IMR-90 (cell line): ENCODE measurements around the gene MFN1. TPM values are rescaled to one million over a fixed set of nuclear protein-coding genes. Genes with fewer than 3 reads are reported as not detected.

Experiments
- ATAC-seq: fragments of 200-7000 bp; cut with Tn5 transposase; 2 replicates; pipeline ENCODE4 v1.9.1; 2020; ENCODE audit warnings: low read depth, mild to moderate bottlenecking, moderate library complexity
- BruUV-seq: library from RNA; stranded (reverse); fragments of 400-500 nt; replicated peaks from 2 replicates; lab custom pipeline; 2021; lab: Mats Ljungman, UMichigan
- CTCF ChIA-PET: fragments of 300-600 bp; formaldehyde crosslinking; extraction: SDS; loops from one replicate; lab custom pipeline; 2021; ENCODE audit warnings: antibody characterized with exemption; lab: Yijun Ruan, JAX
- POLR2A ChIA-PET: fragments of 300-600 bp; sonication (Branson Sonifier 250); formaldehyde crosslinking; loops from one replicate; lab custom pipeline; 2022; ENCODE audit warnings: antibody characterized with exemption; ENCODE audit not compliant: unreplicated experiment; lab: Charles Lee
- DNase-seq: peaks from one replicate; pipeline ENCODE4 v3.0.0; 2013
- H2AFZ ChIP-seq: replicated peaks from 2 replicates; pipeline ENCODE3; 2013; ENCODE audit warnings: low read length, mild to moderate bottlenecking; ENCODE audit not compliant: poor library complexity
- H2AK5ac ChIP-seq: 2 replicates; pipeline ENCODE4 v1.6.1; 2013; ENCODE audit warnings: low read depth, low read length, inconsistent platforms
- H2AK9ac ChIP-seq: replicated peaks from 2 replicates; pipeline ENCODE3; 2013; ENCODE audit warnings: mild to moderate bottlenecking, low read depth, low read length, moderate library complexity; ENCODE audit not compliant: poor library complexity
- H2BK120ac ChIP-seq: 2 replicates; pipeline ENCODE4 v1.6.1; 2013; ENCODE audit warnings: low read depth, low read length, inconsistent platforms
- H2BK15ac ChIP-seq: 3 replicates; pipeline ENCODE4 v1.6.1; 2013; ENCODE audit warnings: low read depth, low read length, inconsistent platforms
- H2BK20ac ChIP-seq: 2 replicates; pipeline ENCODE4 v1.6.1; 2013; ENCODE audit warnings: low read depth, mild to moderate bottlenecking, inconsistent platforms, low read length, moderate library complexity
- H2BK5ac ChIP-seq: 2 replicates; pipeline ENCODE4 v1.6.1; 2013; ENCODE audit warnings: mild to moderate bottlenecking, low read depth, low read length, inconsistent platforms; ENCODE audit not compliant: poor library complexity, severe bottlenecking
- H3K14ac ChIP-seq: replicated peaks from 2 replicates; pipeline ENCODE4 v1.6.1; 2013; ENCODE audit warnings: low read depth, low read length, inconsistent platforms
- H3K18ac ChIP-seq: 2 replicates; pipeline ENCODE4 v1.6.1; 2013; ENCODE audit warnings: low read depth, low read length, control low read depth
- H3K23ac ChIP-seq: 2 replicates; pipeline ENCODE4 v1.6.1; 2013; ENCODE audit warnings: low read depth, low read length, inconsistent platforms
- H3K27ac ChIP-seq: 2 replicates; pipeline ENCODE4 v1.5.1; 2013; ENCODE audit warnings: mild to moderate bottlenecking, control low read depth, low read length; ENCODE audit not compliant: insufficient read depth
- H3K27me3 ChIP-seq: 2 replicates; pipeline ENCODE4 v1.6.1; 2013; ENCODE audit warnings: low read length; ENCODE audit not compliant: control insufficient read depth, insufficient read depth
- H3K36me3 ChIP-seq: 2 replicates; pipeline ENCODE4 v1.6.1; 2013; ENCODE audit warnings: low read length, mixed read lengths; ENCODE audit not compliant: control insufficient read depth, insufficient read depth
- H3K4ac ChIP-seq: 2 replicates; pipeline ENCODE4 v1.6.1; 2013; ENCODE audit warnings: low read depth, low read length, inconsistent platforms
- H3K4me1 ChIP-seq: 2 replicates; pipeline ENCODE4 v1.6.1; 2013; ENCODE audit warnings: low read length, mixed read lengths; ENCODE audit not compliant: control insufficient read depth, insufficient read depth
- H3K4me2 ChIP-seq: 2 replicates; pipeline ENCODE4 v1.6.1; 2013; ENCODE audit warnings: low read depth, mild to moderate bottlenecking, control low read depth, low read length, moderate library complexity
- H3K4me3 ChIP-seq: 2 replicates; pipeline ENCODE4 v1.5.1; 2013; ENCODE audit warnings: low read depth, mild to moderate bottlenecking, control low read depth, low read length, moderate library complexity; ENCODE audit not compliant: insufficient read depth
- H3K56ac ChIP-seq: 2 replicates; pipeline ENCODE4 v1.6.1; 2013; ENCODE audit warnings: low read length, inconsistent platforms; ENCODE audit not compliant: insufficient read depth; ENCODE audit errors: extremely low read depth
- H3K79me1 ChIP-seq, 2 experiments: 2 replicates each; pipeline ENCODE4 v1.6.1; 2013; ENCODE audit warnings: low read length in 2 of 2, inconsistent platforms in 1 of 2, low read depth in 1 of 2
- H3K9ac ChIP-seq: 2 replicates; pipeline ENCODE4 v1.6.1; 2013; ENCODE audit warnings: low read depth, low read length, control low read depth
- H3K9me1 ChIP-seq: 2 replicates; pipeline ENCODE4 v1.6.1; 2013; ENCODE audit warnings: low read length, inconsistent platforms; ENCODE audit not compliant: insufficient read depth
- H3K9me3 ChIP-seq: 2 replicates; pipeline ENCODE4 v1.6.1; 2013; ENCODE audit warnings: low read length; ENCODE audit not compliant: control insufficient read depth, insufficient read depth
- H4K20me1 ChIP-seq: 2 replicates; pipeline ENCODE4 v1.6.1; 2013; ENCODE audit warnings: low read length, inconsistent platforms; ENCODE audit not compliant: insufficient read depth
- H4K5ac ChIP-seq: 2 replicates; pipeline ENCODE4 v1.6.1; 2013; ENCODE audit warnings: mild to moderate bottlenecking, low read depth, low read length, control low read depth
- H4K8ac ChIP-seq, 2 experiments: 2 replicates each; pipeline ENCODE4 v1.6.1; 2013; ENCODE audit warnings: low read depth in 2 of 2, low read length in 2 of 2, control low read depth in 1 of 2, inconsistent platforms in 1 of 2
- H4K91ac ChIP-seq: 2 replicates; pipeline ENCODE4 v1.6.1; 2013; ENCODE audit warnings: low read depth, low read length, inconsistent platforms; ENCODE audit not compliant: insufficient read depth
- CHD1 ChIP-seq: IDR thresholded peaks from 2 replicates; pipeline ENCODE4 v1.6.1; 2012; ENCODE audit warnings: low read depth, low read length, improper control_type of control experiment
- MAZ ChIP-seq: IDR thresholded peaks from 2 replicates; pipeline ENCODE4 v1.6.1; 2012; ENCODE audit warnings: low read depth, mild to moderate bottlenecking, low read length, improper control_type of control experiment, moderate library complexity, borderline replicate concordance
- MXI1 ChIP-seq: IDR thresholded peaks from 2 replicates; pipeline ENCODE4 v1.6.1; 2012; ENCODE audit warnings: low read depth, mild to moderate bottlenecking, low read length, moderate library complexity, borderline replicate concordance
- RCOR1 ChIP-seq: IDR thresholded peaks from 2 replicates; pipeline ENCODE4 v1.6.1; 2012; ENCODE audit warnings: mild to moderate bottlenecking, low read length, improper control_type of control experiment; ENCODE audit not compliant: insufficient replicate concordance
- WGBS, 2 experiments: methylation state at CpG; one replicate each; pipeline versions ENCODE4 v1.1.5 to v1.1.7; 2013; ENCODE audit warnings: missing lambda C conversion rate in 2 of 2; ENCODE audit not compliant: insufficient read length in 1 of 2; ENCODE audit errors: extremely low coverage in 2 of 2; 5-methylcytosine and 5-hydroxymethylcytosine counted together
- dilution Hi-C: fragments of 300-500 bp; cut with HindIII; formaldehyde crosslinking; loops from one replicate; pipeline ENCODE4 v1.14.3; 2018; ENCODE audit warnings: low sequenced_read_pairs; ENCODE audit not compliant: unreplicated experiment
- in situ Hi-C: fragments of 300-500 bp; cut with MboI; formaldehyde crosslinking; loops from 3 replicates; pipeline ENCODE4 v1.14.3; 2019; ENCODE audit warnings: low sequenced_read_pairs, inconsistent platforms, mixed read lengths
- intact Hi-C: fragments of 100-400 bp; cut with micrococcal nuclease; formaldehyde crosslinking; loops from 2 replicates; pipeline ENCODE4 v1.10.0; 2022
- polyA plus RNA-seq, 3 experiments: library from polyadenylated mRNA; depleted of rRNA; stranded (reverse); fragments of >200 nt; gene quantifications; 2 replicates each; pipeline ENCODE4 v1.2.3, GENCODE V29; 2012; ENCODE audit warnings: low replicate concordance in 1 of 3
- total RNA-seq: library from RNA; depleted of rRNA; stranded (reverse); fragments of >200 nt; gene quantifications from 2 replicates; pipeline ENCODE4 v1.2.3, GENCODE V29; 2012

The MFN1 gene
- total and polyA plus RNA-seq, 2 of the 4 experiments (the other 2 are of a cell fraction), result 23.6 to 40.3 TPM

GRCh38 chr3:179430277-179430870 is 82.9 kb downstream of the MFN1 start:
- Histone ChIP-seq H3K36me3 (peaks cover under 1% of the 10 kb centered on the region; the same call in 1 of the 2 replicates), H3K4me2 (no peak overlapping the region), H3K23ac (no peak overlapping the region), H3K4ac (no peak overlapping the region), H3K27ac (no peak overlapping the region), H4K5ac (no peak overlapping the region), H3K4me3 (no peak overlapping the region), H3K79me1 (peaks cover 50 to 70% of the 10 kb centered on the region in 2 experiments), H2BK5ac (no peak overlapping the region), H2AK9ac (no peak overlapping the region), H2BK20ac (no peak overlapping the region), H4K8ac (no peak overlapping the region), H3K18ac (no peak overlapping the region), H3K9me3 (no peaks in the 10 kb centered on the region), H3K14ac (no peak overlapping the region), H2BK120ac (no peak overlapping the region), H3K4me1 (peaks cover 8% of the 10 kb centered on the region), H4K91ac (no peak overlapping the region), H3K9me1 (peaks cover 24% of the 10 kb centered on the region), H3K56ac (no peak overlapping the region), H3K9ac (no peak overlapping the region), H2BK15ac (no peak overlapping the region), H2AFZ (no peak overlapping the region), H3K27me3 (no peaks in the 10 kb centered on the region), H2AK5ac (no peak overlapping the region), H4K20me1 (peaks cover 51% of the 10 kb centered on the region)
- BruUV-seq, result no TSS peak
- intact Hi-C loops, result no loop called here
- WGBS, 2 experiments, result 100% methylated on average over 1 of the region's 2 CpGs; no CpG with 5 or more reads in 1 of the 2 experiments
- POLR2A ChIA-PET, result no interaction called here
- DNase-seq (no peak), ATAC-seq (no peak)
- CTCF ChIA-PET, result interaction anchor here (0.6 to 0.8 kb wide), 2 partner anchors 8 to 159 kb away, joined by 3 read pairs; no protein-coding TSS in a partner anchor
- dilution Hi-C loops, result no loop called here
- TF ChIP-seq RCOR1, result no peak
- no peak for TF ChIP-seq MAZ
- no peak for TF ChIP-seq MXI1
- TF ChIP-seq CHD1, result no peak
- in situ Hi-C loops, result no loop called here
